SK-N-MC (cell line): ENCODE measurements around the gene NMBR.
"Not testable (repeated sequence)": the region's sequence is repeated elsewhere in the genome, so short reads cannot be mapped to it uniquely, and the experiment has no call there.

ENCODE experiments used
- DNase-seq: peaks from one replicate; pipeline ENCODE4 v3.0.0-alpha.2; 2011; ENCODE audit warnings: low read depth, low spot score
- H3K27ac ChIP-seq: fragments of 200-600 bp; sonication (generic); 2 replicates; pipeline ENCODE4 v1.5.1; 2016; ENCODE audit warnings: mixed run types
- H3K36me3 ChIP-seq: fragments of 200-600 bp; sonication (generic); 2 replicates; pipeline ENCODE4 v1.6.1; 2017; ENCODE audit warnings: antibody characterized with exemption, low read length, mixed read lengths; ENCODE audit not compliant: insufficient read depth
- H3K4me3 ChIP-seq: fragments of 200-600 bp; sonication (generic); 2 replicates; pipeline ENCODE4 v1.5.1; 2016
- H3K9ac ChIP-seq: fragments of 200-600 bp; sonication (generic); 2 replicates; pipeline ENCODE4 v1.8.0; 2017; ENCODE audit warnings: mixed run types, mixed read lengths; ENCODE audit not compliant: insufficient read length
- H3K9me3 ChIP-seq: fragments of 200-600 bp; sonication (generic); 2 replicates; pipeline ENCODE4 v1.6.1; 2017; ENCODE audit warnings: low read depth, mild to moderate bottlenecking, antibody characterized with exemption, low read length, moderate library complexity, mixed read lengths
- EZH2 ChIP-seq: fragments of 200-600 bp; sonication (generic); IDR thresholded peaks from one replicate; pipeline ENCODE4 v1.6.1; 2017; ENCODE audit warnings: antibody characterized with exemption
- FOXP2 ChIP-seq: optimal IDR thresholded peaks from 2 replicates; pipeline ENCODE3; 2011; ENCODE audit warnings: mild to moderate bottlenecking, moderate library complexity; ENCODE audit not compliant: insufficient read depth; ENCODE audit errors: extremely low read length, control extremely low read depth
- POLR2AphosphoS5 ChIP-seq: IDR thresholded peaks from 2 replicates; pipeline ENCODE4 v1.6.1; 2012; ENCODE audit warnings: mild to moderate bottlenecking, low read depth, low read length, borderline replicate concordance

NMBR gene

DNA sequence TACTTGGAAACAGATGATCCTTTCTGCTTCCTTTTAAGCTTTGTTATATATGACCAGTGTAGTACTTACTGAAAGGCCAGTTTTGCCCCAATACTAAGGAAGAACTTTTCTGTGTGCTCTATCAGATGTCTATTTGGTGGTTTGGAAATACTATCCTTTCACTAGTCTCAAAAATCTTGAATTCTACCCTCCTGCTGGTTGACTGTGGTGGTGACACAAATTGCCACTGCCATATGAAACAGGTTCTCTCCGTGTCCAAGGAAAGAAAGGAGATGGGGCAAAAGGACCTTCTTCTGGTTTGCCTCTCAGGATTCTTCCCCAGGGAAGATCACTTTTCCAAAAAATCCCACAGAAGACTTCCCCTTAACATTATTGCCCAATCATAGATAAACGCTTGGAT lies 8.0 kb downstream of the NMBR start:
- no peak for DNase-seq

GRCh38 chr6:142132625-142133024 lies 14.3 kb downstream of the NMBR start, which contains the start of gene GJE1:
Gene GJE1, plus strand, starts transcription at chr6:142132925. Its CDS starts 234 bp downstream, at chr6:142133159.
- Histone ChIP-seq H3K27ac (no peak within 1 kb of the TSS), H3K9me3 (peaks cover 4% of the 10 kb centered on the region; the same call in 1 of the 2 replicates), H3K4me3 (no peak within 1 kb of the TSS), H3K9ac (no peak within 1 kb of the TSS), H3K36me3 (no peaks in the 10 kb centered on the region)
- TF ChIP-seq FOXP2 (no peak), EZH2 (no peak), POLR2AphosphoS5 (no peak)
- no peak for DNase-seq

More for the DNA sequence above, 8.0 kb downstream of the NMBR start:
- Histone ChIP-seq H3K9ac (no peak overlapping the region), H3K36me3 (no peaks in the 10 kb centered on the region), H3K27ac (no peak overlapping the region), H3K4me3 (no peak overlapping the region), H3K9me3 (no peaks in the 10 kb centered on the region)
- TF ChIP-seq EZH2 (no peak), POLR2AphosphoS5 (no peak), FOXP2 (no peak)

DNA sequence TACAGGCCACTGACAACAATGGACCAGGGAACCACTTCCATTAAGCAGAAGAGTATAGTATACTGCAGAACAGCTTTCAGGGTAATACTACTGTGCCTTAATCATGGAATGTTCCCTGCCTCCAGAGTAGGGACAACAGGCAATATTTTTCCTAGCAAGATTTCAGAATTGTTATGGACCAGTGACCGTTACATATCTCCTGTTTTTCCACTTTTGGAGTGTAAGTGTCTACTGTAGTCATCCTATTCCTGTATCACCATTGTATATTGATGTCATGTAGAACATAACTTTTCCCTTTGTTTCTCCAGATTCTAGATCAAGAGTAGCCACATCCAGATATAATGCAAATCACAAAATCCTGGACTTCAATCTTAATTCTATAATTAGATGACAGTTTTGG lies 16.1 kb downstream of the NMBR start:
- no peak for DNase-seq
- TF ChIP-seq EZH2 = no peak
- no peak overlapping the region for H3K27ac ChIP-seq
- H3K9me3 ChIP-seq = peaks cover 4% of the 10 kb centered on the region; the same call in 1 of the 2 replicates
- H3K9ac ChIP-seq = no peak overlapping the region
- H3K36me3 ChIP-seq = no peaks in the 10 kb centered on the region
- H3K4me3 ChIP-seq = no peak overlapping the region

DNA sequence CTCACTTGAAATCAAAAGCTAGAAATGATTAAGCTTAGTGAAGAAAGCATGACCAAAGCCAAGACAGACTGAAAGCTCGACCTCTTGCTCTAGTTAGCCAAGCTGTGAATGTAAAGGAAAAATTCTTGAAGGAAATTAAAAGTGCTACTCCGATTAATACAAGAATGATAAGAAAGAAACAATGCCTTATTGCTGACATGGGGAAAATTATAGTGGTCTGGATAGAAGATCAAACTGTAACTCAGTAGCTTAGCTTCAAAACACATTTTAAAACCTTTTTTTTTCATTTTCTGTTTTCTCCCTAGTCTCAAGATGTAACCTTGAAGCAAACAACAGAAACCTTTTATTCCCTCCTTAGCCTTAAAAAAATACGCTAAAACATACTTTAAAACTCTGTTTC lies 25.6 kb downstream of the NMBR start:
- DNase-seq = no peak
- TF ChIP-seq FOXP2 (no peak), POLR2AphosphoS5 (no peak), EZH2 (no peak)
- H3K27ac ChIP-seq = no peak overlapping the region
- no peak overlapping the region for H3K4me3 ChIP-seq
- H3K9me3 ChIP-seq = no peaks in the 10 kb centered on the region
- H3K9ac ChIP-seq = no peak overlapping the region
- H3K36me3 ChIP-seq = no peaks in the 10 kb centered on the region

DNA sequence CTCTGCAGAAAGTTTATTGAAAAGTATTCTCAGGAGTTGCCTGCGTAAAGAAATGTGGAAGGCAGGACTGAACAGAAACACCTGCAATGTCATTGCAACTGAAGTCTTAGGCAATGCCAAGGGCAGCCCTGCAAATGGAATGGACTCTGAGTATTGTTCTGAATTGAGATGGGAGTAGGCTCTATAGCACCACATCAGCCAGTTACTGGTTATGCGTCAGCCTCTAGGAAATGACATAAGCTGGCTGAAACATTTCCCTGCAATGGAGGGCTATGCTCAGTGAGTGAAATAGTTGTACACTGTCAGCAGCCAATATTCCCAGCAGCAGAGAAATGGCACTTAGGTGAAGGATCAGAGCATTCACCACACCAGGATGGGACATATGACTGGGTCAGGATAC lies 28.0 kb downstream of the NMBR start:
- DNase-seq = no peak
- H3K27ac ChIP-seq = no peak overlapping the region
- H3K9ac ChIP-seq = no peak overlapping the region
- H3K36me3 ChIP-seq = no peaks in the 10 kb centered on the region
- no peak overlapping the region for H3K4me3 ChIP-seq
- TF ChIP-seq FOXP2 (no peak), POLR2AphosphoS5 (no peak), EZH2 (no peak)
- no peaks in the 10 kb centered on the region for H3K9me3 ChIP-seq

GRCh38 chr6:142118328-142118727 lies 28.6 kb downstream of the NMBR start:
- no peak for DNase-seq
- Histone ChIP-seq H3K4me3 (no peak overlapping the region), H3K9me3 (no peaks in the 10 kb centered on the region), H3K27ac (no peak overlapping the region), H3K9ac (no peak overlapping the region), H3K36me3 (no peaks in the 10 kb centered on the region)
- TF ChIP-seq FOXP2 (no peak), POLR2AphosphoS5 (no peak), EZH2 (no peak)

DNA sequence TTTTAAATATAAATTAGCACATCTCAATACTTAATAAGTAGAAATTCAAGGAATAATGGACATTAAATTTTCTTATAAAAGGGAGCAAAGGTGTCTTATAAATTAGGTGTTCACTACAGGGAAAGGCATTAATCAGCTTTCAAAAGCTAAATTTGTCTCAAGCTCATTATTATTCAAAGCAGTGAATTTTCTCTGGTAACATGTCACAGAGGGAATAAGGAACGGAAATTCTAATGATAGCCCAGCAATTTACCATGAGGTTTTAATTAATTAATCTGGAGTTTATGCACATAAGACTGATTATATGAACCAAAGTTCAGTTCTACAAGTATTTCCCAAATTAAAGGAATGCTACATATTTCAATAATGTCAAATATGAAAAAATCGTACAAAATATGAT lies 29.6 kb downstream of the NMBR start:
- H3K36me3 ChIP-seq = no peaks in the 10 kb centered on the region
- DNase-seq = no peak
- H3K27ac ChIP-seq = no peak overlapping the region
- no peak overlapping the region for H3K4me3 ChIP-seq
- no peak for TF ChIP-seq EZH2
- TF ChIP-seq POLR2AphosphoS5 = no peak
- TF ChIP-seq FOXP2 = no peak
- H3K9me3 ChIP-seq = no peaks in the 10 kb centered on the region
- no peak overlapping the region for H3K9ac ChIP-seq

- no peak for TF ChIP-seq EZH2
- no peak for TF ChIP-seq POLR2AphosphoS5
- TF ChIP-seq FOXP2 = no peak
- 0 out of 2 replicates have a peak overlapping the region, but pooled peaks have one; percentile 5 for H3K27ac ChIP-seq
- no peak overlapping the region for H3K4me3 ChIP-seq
- peak; percentile 91 for DNase-seq
- H3K36me3 ChIP-seq = no peaks in the 10 kb centered on the region
- H3K9ac ChIP-seq = no peak overlapping the region
- H3K9me3 ChIP-seq = no peaks in the 10 kb centered on the region
Observed at GRCh38 chr6:142112451-142113061, 34.4 kb downstream of the NMBR start.

GRCh38 chr6:142110820-142111219 lies 36.1 kb downstream of the NMBR start:
- H3K9ac ChIP-seq, H3K9me3 ChIP-seq, H3K27ac ChIP-seq, DNase-seq, H3K36me3 ChIP-seq, H3K4me3 ChIP-seq: not testable (repeated sequence)

GRCh38 chr6:142104820-142105219 lies 42.1 kb downstream of the NMBR start:
- H3K27ac ChIP-seq, H3K9me3 ChIP-seq, H3K36me3 ChIP-seq, H3K9ac ChIP-seq, H3K4me3 ChIP-seq, DNase-seq: not testable (repeated sequence)
